Gastroesophageal sphincter (tissue), 4 donors: Measurements from ENCODE around the gene HADHB. TPM values are rescaled to one million over a fixed set of nuclear protein-coding genes. Genes with fewer than 3 reads are reported as not detected.

Experiments used
- ATAC-seq: fragments of 150-250 bp; one replicate; pipeline ENCODE4 v1.9.1; 2016; ENCODE audit warnings: mild to moderate bottlenecking, moderate library complexity
- H3K27ac ChIP-seq, 4 donors: fragments of 200-600 bp; sonication (generic) in 3 of 4; 1 replicate in 3 of 4; 2 replicates in 1 of 4; pipeline ENCODE4 v1.5.1; 2016 to 2019
- H3K27me3 ChIP-seq: fragments of 200-600 bp; sonication (generic); one replicate; pipeline ENCODE4 v1.5.1; 2019
- H3K36me3 ChIP-seq, 2 donors: fragments of 200-600 bp; sonication (generic); one replicate each; pipeline ENCODE4 v1.5.1; 2019; ENCODE audit warnings: control low read depth in 1 of 2
- H3K4me1 ChIP-seq, 3 donors: fragments of 200-600 bp; sonication (generic); 1 replicate in 2 of 3; 2 replicates in 1 of 3; pipeline ENCODE4 v1.5.1; 2016 to 2019; ENCODE audit warnings: control low read depth in 2 of 3
- H3K4me3 ChIP-seq, 2 donors: fragments of 200-600 bp; sonication (generic); one replicate each; pipeline ENCODE4 v1.5.1; 2019; ENCODE audit warnings: mild to moderate bottlenecking in 1 of 2, moderate library complexity in 1 of 2
- H3K9me3 ChIP-seq, 3 donors: fragments of 200-600 bp; sonication (generic); one replicate each; pipeline ENCODE4 v1.5.1; 2017 to 2019; ENCODE audit warnings: control low read depth in 2 of 3
- CTCF ChIP-seq, 4 experiments: fragments of 200-600 bp in 2 of 4; fragments of 450-650 bp in 2 of 4; sonication (generic) in 1 of 4; IDR thresholded peaks; one replicate each; pipeline ENCODE4 v1.5.1; 2017 to 2019; ENCODE audit warnings: antibody characterized with exemption in 4 of 4, mild to moderate bottlenecking in 2 of 4, moderate library complexity in 2 of 4
- EP300 ChIP-seq: sonication (generic); formaldehyde crosslinking; IDR thresholded peaks from one replicate; pipeline ENCODE4 v1.6.1; 2017; ENCODE audit warnings: antibody characterized with exemption, mild to moderate bottlenecking
- POLR2A ChIP-seq, 2 donors: fragments of 450-650 bp; IDR thresholded peaks; one replicate each; pipeline ENCODE4 v1.6.1; 2017; ENCODE audit warnings: antibody characterized with exemption in 2 of 2, mild to moderate bottlenecking in 2 of 2, moderate library complexity in 1 of 2
- POLR2AphosphoS5 ChIP-seq: sonication (generic); formaldehyde crosslinking; IDR thresholded peaks from one replicate; pipeline ENCODE4 v1.6.1; 2017; ENCODE audit warnings: antibody characterized with exemption
- WGBS, 2 donors: methylation state at CpG; one replicate each; pipeline ENCODE4 v1.1.5; 2018; ENCODE audit warnings: low coverage in 1 of 2; 5-methylcytosine and 5-hydroxymethylcytosine counted together
- total RNA-seq, 4 donors: library from RNA; depleted of rRNA; stranded (reverse); fragments of >200 nt; gene quantifications; one replicate each; pipeline ENCODE4 v1.1.0, GENCODE V29; 2016

Gene HADHB
- total RNA-seq, 4 donors from 2014 or later: 127 to 358 (median 218) TPM

GRCh38 chr2:26215833-26216232 is 28.9 kb upstream of the HADHB start:
- Histone ChIP-seq H3K9me3 (no peaks in the 10 kb centered on the region), H3K4me3 (no peak overlapping the region), H3K36me3 (peaks cover 0 to 96% of the 10 kb centered on the region in 2 donors), H3K4me1 (no peaks in the 10 kb centered on the region), H3K27me3 (no peaks in the 10 kb centered on the region), H3K27ac (no peak overlapping the region)
- WGBS, 2 donors: 100% methylated on average over 1 of the region's 1 CpG; no CpG with 5 or more reads in 1 of the 2 donors
- no peak for TF ChIP-seq POLR2A (IDR thresholded peaks at IDR 0.05)
- no peak for TF ChIP-seq POLR2AphosphoS5
- no peak for TF ChIP-seq CTCF (IDR thresholded peaks at IDR 0.05)
- no peak for TF ChIP-seq EP300
- ATAC-seq: no peak

- Histone ChIP-seq H3K9me3 (no peaks in the 10 kb centered on the region), H3K4me1 (no peaks in the 10 kb centered on the region), H3K27me3 (no peaks in the 10 kb centered on the region), H3K36me3 (peaks cover 0 to 96% of the 10 kb centered on the region in 2 donors), H3K4me3 (no peak overlapping the region), H3K27ac (no peak overlapping the region)
- WGBS, 2 donors: 80 to 96% methylated on average over 2 to 3 of the region's 4 CpGs
- ATAC-seq: no peak
- no peak for TF ChIP-seq CTCF (IDR thresholded peaks at IDR 0.05)
- no peak for TF ChIP-seq POLR2A (IDR thresholded peaks at IDR 0.05)
- TF ChIP-seq POLR2AphosphoS5: no peak
- no peak for TF ChIP-seq EP300
Observed at GRCh38 chr2:26216587-26216986, 28.2 kb upstream of the HADHB start.

GRCh38 chr2:26217720-26218119 is 27.0 kb upstream of the HADHB start:
- Histone ChIP-seq H3K9me3 (no peaks in the 10 kb centered on the region), H3K27me3 (no peaks in the 10 kb centered on the region), H3K27ac (no peak overlapping the region), H3K4me3 (no peak overlapping the region), H3K36me3 (peaks cover 0 to 96% of the 10 kb centered on the region in 2 donors), H3K4me1 (no peaks in the 10 kb centered on the region)
- ATAC-seq: no peak
- WGBS, 2 donors: 78 to 94% methylated on average over 4 to 6 of the region's 6 CpGs
- TF ChIP-seq POLR2A (IDR thresholded peaks at IDR 0.05) (no peak), EP300 (no peak), CTCF (IDR thresholded peaks at IDR 0.05) (no peak), POLR2AphosphoS5 (no peak)

- Histone ChIP-seq H3K9me3 (no peaks in the 10 kb centered on the region), H3K27me3 (no peaks in the 10 kb centered on the region), H3K27ac (no peak overlapping the region), H3K36me3 (peaks cover 5 to 94% of the 10 kb centered on the region in 2 donors), H3K4me1 (no peaks in the 10 kb centered on the region), H3K4me3 (no peak overlapping the region)
- 80% methylated on average over 1 of the region's 1 CpG; no CpG with 5 or more reads in 1 of the 2 donors for WGBS, 2 donors
- TF ChIP-seq POLR2AphosphoS5 (no peak), EP300 (no peak)
- no peak for ATAC-seq
Observed at GRCh38 chr2:26223018-26223417, 21.7 kb upstream of the HADHB start.

- H3K36me3 ChIP-seq: peaks cover 5 to 96% of the 10 kb centered on the region in 2 donors
- H3K4me3 ChIP-seq: no peak overlapping the region
- ATAC-seq: no peak
- H3K4me1 ChIP-seq: no peaks in the 10 kb centered on the region
- no peaks in the 10 kb centered on the region for H3K9me3 ChIP-seq
- WGBS, 2 donors: 86% methylated on average over 2 of the region's 2 CpGs; no CpG with 5 or more reads in 1 of the 2 donors
- H3K27me3 ChIP-seq: no peaks in the 10 kb centered on the region
- no peak overlapping the region for H3K27ac ChIP-seq
- TF ChIP-seq POLR2A (IDR thresholded peaks at IDR 0.05): no peak
- no peak for TF ChIP-seq POLR2AphosphoS5
- TF ChIP-seq CTCF (IDR thresholded peaks at IDR 0.05): no peak
- no peak for TF ChIP-seq EP300
Observed at GRCh38 chr2:26224095-26224494, 20.6 kb upstream of the HADHB start.
